H9 (cell line): Measurements from ENCODE around the gene TEX2. TPM values are rescaled to one million over a fixed set of nuclear protein-coding genes. Genes with fewer than 3 reads are reported as not detected.

Experiments used
- DNase-seq: peaks from one replicate; pipeline ENCODE4 v3.0.0-alpha.2; 2017
- H2AFZ ChIP-seq: one replicate; pipeline ENCODE4 v1.6.1; 2013; ENCODE audit warnings: mild to moderate bottlenecking, low read length, control low read depth, moderate library complexity
- H2AK5ac ChIP-seq: 2 replicates; pipeline ENCODE4 v1.6.1; 2013; ENCODE audit warnings: low read length, control low read depth, mixed read lengths; ENCODE audit not compliant: insufficient read length
- H2BK120ac ChIP-seq: one replicate; pipeline ENCODE4 v1.6.1; 2013; ENCODE audit warnings: low read depth, mild to moderate bottlenecking, low read length, control low read depth, inconsistent platforms; ENCODE audit not compliant: poor library complexity, severe bottlenecking
- H2BK12ac ChIP-seq: 2 replicates; pipeline ENCODE4 v1.6.1; 2013; ENCODE audit warnings: low read length, control low read depth, mixed read lengths, low read depth; ENCODE audit not compliant: insufficient read length
- H2BK15ac ChIP-seq: 2 replicates; pipeline ENCODE4 v1.6.1; 2013; ENCODE audit warnings: low read depth, low read length, control low read depth
- H2BK20ac ChIP-seq: one replicate; pipeline ENCODE4 v1.6.1; 2013; ENCODE audit warnings: low read depth, mild to moderate bottlenecking, low read length, control low read depth, inconsistent platforms; ENCODE audit not compliant: poor library complexity, severe bottlenecking
- H2BK5ac ChIP-seq: 2 replicates; pipeline ENCODE4 v1.6.1; 2013; ENCODE audit warnings: low read length, control low read depth, mixed read lengths; ENCODE audit not compliant: insufficient read length
- H3K14ac ChIP-seq: 2 replicates; pipeline ENCODE4 v1.6.1; 2013; ENCODE audit warnings: low read length, control low read depth; ENCODE audit not compliant: insufficient read depth
- H3K18ac ChIP-seq: 2 replicates; pipeline ENCODE4 v1.6.1; 2013; ENCODE audit warnings: low read depth, mild to moderate bottlenecking, mixed read lengths, low read length, control low read depth; ENCODE audit not compliant: insufficient read length
- H3K23ac ChIP-seq: 2 replicates; pipeline ENCODE4 v1.6.1; 2013; ENCODE audit warnings: low read length, control low read depth, mixed read lengths, low read depth; ENCODE audit not compliant: insufficient read length
- H3K23me2 ChIP-seq: 2 replicates; pipeline ENCODE4 v1.6.1; 2013; ENCODE audit warnings: low read depth, mild to moderate bottlenecking, mixed read lengths, low read length, control low read depth; ENCODE audit not compliant: insufficient read length, poor library complexity, severe bottlenecking
- H3K27ac ChIP-seq: 2 replicates; pipeline ENCODE4 v1.5.1; 2013; ENCODE audit warnings: low read length, control low read depth, mixed read lengths, low read depth; ENCODE audit not compliant: insufficient read length
- H3K27me3 ChIP-seq: 2 replicates; pipeline ENCODE4 v1.6.1; 2013; ENCODE audit warnings: low read length, control low read depth, inconsistent platforms; ENCODE audit not compliant: insufficient read depth
- H3K4ac ChIP-seq: 2 replicates; pipeline ENCODE4 v1.6.1; 2013; ENCODE audit warnings: low read depth, mild to moderate bottlenecking, control low read depth, inconsistent platforms, low read length, moderate library complexity
- H3K4me1 ChIP-seq: 2 replicates; pipeline ENCODE4 v1.6.1; 2013; ENCODE audit warnings: low read length, control low read depth, inconsistent platforms; ENCODE audit not compliant: insufficient read depth
- H3K4me2 ChIP-seq: 2 replicates; pipeline ENCODE4 v1.6.1; 2013; ENCODE audit warnings: low read length, control low read depth, mixed read lengths; ENCODE audit not compliant: insufficient read length, insufficient read depth
- H3K56ac ChIP-seq: 2 replicates; pipeline ENCODE4 v1.6.1; 2013; ENCODE audit warnings: low read depth, mild to moderate bottlenecking, mixed read lengths, low read length, control low read depth; ENCODE audit not compliant: insufficient read length
- H3K79me1 ChIP-seq: 2 replicates; pipeline ENCODE4 v1.6.1; 2013; ENCODE audit warnings: low read depth, mild to moderate bottlenecking, moderate library complexity, low read length, control low read depth, inconsistent platforms; ENCODE audit not compliant: insufficient read depth, poor library complexity, severe bottlenecking
- H3K79me2 ChIP-seq: 2 replicates; pipeline ENCODE4 v1.6.1; 2013; ENCODE audit warnings: low read length, control low read depth, inconsistent platforms; ENCODE audit not compliant: insufficient read depth
- H3K9ac ChIP-seq: 2 replicates; pipeline ENCODE4 v1.6.1; 2013; ENCODE audit warnings: low read length, control low read depth, mixed read lengths; ENCODE audit not compliant: insufficient read length; ENCODE audit errors: extremely low read depth
- H3K9me3 ChIP-seq: one replicate; pipeline ENCODE4 v1.6.1; 2013; ENCODE audit warnings: low read depth, low read length, inconsistent platforms; ENCODE audit not compliant: control insufficient read depth
- H3T11ph ChIP-seq: one replicate; pipeline ENCODE4 v1.6.1; 2013; ENCODE audit warnings: mild to moderate bottlenecking, low read length, control low read depth, inconsistent platforms
- H4K20me1 ChIP-seq: one replicate; pipeline ENCODE4 v1.6.1; 2013; ENCODE audit not compliant: control insufficient read depth, insufficient read length, insufficient read depth
- H4K5ac ChIP-seq: 2 replicates; pipeline ENCODE4 v1.6.1; 2013; ENCODE audit warnings: low read depth, mild to moderate bottlenecking, mixed read lengths, low read length, control low read depth; ENCODE audit not compliant: insufficient read length
- H4K8ac ChIP-seq: replicated peaks from 2 replicates; pipeline ENCODE4 v1.6.1; 2013; ENCODE audit warnings: low read length, control low read depth, mixed read lengths, low read depth; ENCODE audit not compliant: insufficient read length
- H4K91ac ChIP-seq: 2 replicates; pipeline ENCODE4 v1.6.1; 2013; ENCODE audit warnings: low read depth, mild to moderate bottlenecking, moderate library complexity, mixed read lengths, low read length, control low read depth; ENCODE audit not compliant: insufficient read length
- H3K27ac Mint-ChIP-seq, 3 experiments: 2 replicates in 2 of 3; 3 replicates in 1 of 3; pipeline ENCODE4 v1.8.0; 2020 to 2021; ENCODE audit warnings: mixed read lengths in 3 of 3, mild to moderate bottlenecking in 1 of 3, moderate library complexity in 1 of 3
- H3K27me3 Mint-ChIP-seq: 2 replicates; pipeline ENCODE4 v1.8.0; 2021; ENCODE audit warnings: low read depth, mild to moderate bottlenecking, moderate library complexity, mixed read lengths
- H3K36me3 Mint-ChIP-seq, 3 experiments: 2 replicates in 2 of 3; 3 replicates in 1 of 3; pipeline ENCODE4 v1.8.0; 2020 to 2021; ENCODE audit warnings: low read depth in 3 of 3, mixed read lengths in 3 of 3; ENCODE audit not compliant: insufficient read depth in 1 of 3
- H3K4me1 Mint-ChIP-seq, 2 experiments: 2 replicates each; pipeline ENCODE4 v1.8.0; 2020; ENCODE audit warnings: mixed read lengths in 2 of 2
- H3K4me3 Mint-ChIP-seq, 2 experiments: 2 replicates in 1 of 2; 3 replicates in 1 of 2; pipeline ENCODE4 v1.8.0; 2020 to 2021; ENCODE audit warnings: mild to moderate bottlenecking in 2 of 2, mixed read lengths in 2 of 2, moderate library complexity in 1 of 2
- H3K9me3 Mint-ChIP-seq, 2 experiments: 2 replicates in 1 of 2; 3 replicates in 1 of 2; pipeline ENCODE4 v1.8.0; 2020; ENCODE audit warnings: mild to moderate bottlenecking in 2 of 2, mixed read lengths in 2 of 2, moderate library complexity in 1 of 2
- CTCF ChIP-seq: fragments of 200-600 bp; sonication (generic); conservative IDR thresholded peaks from 3 replicates; pipeline ENCODE4 v1.8.0; 2021; ENCODE audit warnings: antibody characterized with exemption, mild to moderate bottlenecking
- WGBS: extraction: QIAGEN DNeasy Blood & Tissue Kit; methylation state at CpG from one replicate; pipeline ENCODE4 v1.1.7; 2013; ENCODE audit warnings: missing lambda C conversion rate, low lambda C conversion rate, mixed read lengths; ENCODE audit not compliant: insufficient read length; ENCODE audit errors: extremely low coverage; 5-methylcytosine and 5-hydroxymethylcytosine counted together
- total RNA-seq: library from RNA; stranded (reverse); gene quantifications from 2 replicates; pipeline ENCODE4 v1.2.1, GENCODE V29; 2021

The TEX2 gene
- total RNA-seq, 1 experiment from 2014 or later, result 12.2 TPM

GRCh38 chr17:64178011-64178825 is 84.8 kb downstream of the TEX2 start:
- no peak overlapping the region for H3K56ac ChIP-seq
- no peak for TF ChIP-seq CTCF
- no peak for DNase-seq
- H2AK5ac ChIP-seq, result no peak overlapping the region
- no peak overlapping the region for H3K23ac ChIP-seq
- H2BK20ac ChIP-seq, result no peak overlapping the region
- H3K27me3 ChIP-seq, result no peaks in the 10 kb centered on the region
- no peak overlapping the region for H3K9ac ChIP-seq
- no peak overlapping the region for H4K8ac ChIP-seq
- Mint-ChIP-seq H3K27ac (no peak overlapping the region; a peak in 1 of 7 replicates), H3K9me3 (no peaks in the 10 kb centered on the region; a peak in 2 of 5 replicates), H3K36me3 (peaks cover 3 to 16% (median 4%) of the 10 kb centered on the region in 3 experiments; a peak in 3 of 7 replicates), H3K4me3 (no peak overlapping the region), H3K27me3 (no peaks in the 10 kb centered on the region), H3K4me1 (peaks cover 0 to 3% of the 10 kb centered on the region in 2 experiments; a peak in 1 of 4 replicates)
- H3K4ac ChIP-seq, result no peak overlapping the region
- no peak overlapping the region for H2BK120ac ChIP-seq
- no CpG with 5 or more reads among the region's 9 CpGs for WGBS
- H3K23me2 ChIP-seq, result no peaks in the 10 kb centered on the region
- no peaks in the 10 kb centered on the region for H3K79me1 ChIP-seq
- no peak overlapping the region for H2BK12ac ChIP-seq
- H4K91ac ChIP-seq, result no peak overlapping the region
- no peak overlapping the region for H3K4me2 ChIP-seq
- H4K20me1 ChIP-seq, result no peaks in the 10 kb centered on the region
- no peaks in the 10 kb centered on the region for H3K4me1 ChIP-seq
- no peak overlapping the region for H3K14ac ChIP-seq
- no peak overlapping the region for H3K27ac ChIP-seq
- H4K5ac ChIP-seq, result no peak overlapping the region
- H3K79me2 ChIP-seq, result no peaks in the 10 kb centered on the region
- H2BK5ac ChIP-seq, result no peak overlapping the region
- H3K18ac ChIP-seq, result no peak overlapping the region
- no peaks in the 10 kb centered on the region for H3K9me3 ChIP-seq
- no peak overlapping the region for H2BK15ac ChIP-seq
- no peak overlapping the region for H3T11ph ChIP-seq
- H2AFZ ChIP-seq, result no peak overlapping the region
